ENCODE results near the gene PIK3IP1.
A peak's percentile ranks its signal among the peaks of the same experiment; 100 is the strongest.

PIK3IP1 gene

GRCh38 chr22:31308181-31308580 lies 15.9 kb upstream of the PIK3IP1 start:
- DNase-seq (ENCODE audit: low spot score): no peak

- no peak for DNase-seq (ENCODE audit: low spot score)
These were observed 12.9 kb upstream of the PIK3IP1 start for GRCh38 chr22:31305194-31305593.

- DNase-seq (ENCODE audit: low spot score): no peak
These were observed 10.2 kb upstream of the PIK3IP1 start for GRCh38 chr22:31302537-31302936.

- no peak for DNase-seq (ENCODE audit: low spot score)
These were observed 9.7 kb upstream of the PIK3IP1 start for GRCh38 chr22:31302006-31302405.

- DNase-seq (ENCODE audit: low spot score): no peak
These were observed 8.6 kb upstream of the PIK3IP1 start for GRCh38 chr22:31300896-31301295.

GRCh38 chr22:31295831-31296657 lies 3.8 kb upstream of the PIK3IP1 start:
- no peak for DNase-seq (ENCODE audit: low spot score)

GRCh38 chr22:31295360-31295759 lies 3.1 kb upstream of the PIK3IP1 start:
- no peak for DNase-seq (ENCODE audit: low spot score)

- DNase-seq (ENCODE audit: low spot score): peak; percentile 42
These were observed 630 bp downstream of the PIK3IP1 start for GRCh38 chr22:31291481-31292235.

- DNase-seq (ENCODE audit: low spot score): peak; percentile 93
These were observed 1.5 kb downstream of the PIK3IP1 start for GRCh38 chr22:31290494-31291471.

- no peak for DNase-seq (ENCODE audit: low spot score)
These were observed 2.9 kb downstream of the PIK3IP1 start for GRCh38 chr22:31289344-31289743.

- no peak for DNase-seq (ENCODE audit: low spot score)
These were observed 3.6 kb downstream of the PIK3IP1 start for GRCh38 chr22:31288496-31289240.

GRCh38 chr22:31287818-31288495 lies 4.3 kb downstream of the PIK3IP1 start:
- DNase-seq (ENCODE audit: low spot score): no peak

GRCh38 chr22:31286360-31287255 lies 5.7 kb downstream of the PIK3IP1 start:
- DNase-seq (ENCODE audit: low spot score): no peak

GRCh38 chr22:31284281-31285155 lies 7.8 kb downstream of the PIK3IP1 start:
- DNase-seq (ENCODE audit: low spot score): no peak

- DNase-seq (ENCODE audit: low spot score): no peak
These were observed 9.4 kb downstream of the PIK3IP1 start for GRCh38 chr22:31282748-31283468.

GRCh38 chr22:31281733-31282132 lies 10.6 kb downstream of the PIK3IP1 start:
- no peak for DNase-seq (ENCODE audit: low spot score)

GRCh38 chr22:31279821-31280505 lies 12.3 kb downstream of the PIK3IP1 start:
- no peak for DNase-seq (ENCODE audit: low spot score)

GRCh38 chr22:31279327-31279669 lies 13.0 kb downstream of the PIK3IP1 start:
- no peak for DNase-seq (ENCODE audit: low spot score)
